IMR-90 (cell line): ENCODE measurements around the gene ZNF726.

Experiments used
- CTCF ChIP-seq: conservative IDR thresholded peaks from 2 replicates; pipeline ENCODE4 v1.5.1; 2012; ENCODE audit warnings: mild to moderate bottlenecking, low read depth, low read length, improper control_type of control experiment
- MXI1 ChIP-seq: IDR thresholded peaks from 2 replicates; pipeline ENCODE4 v1.6.1; 2012; ENCODE audit warnings: low read depth, mild to moderate bottlenecking, low read length, moderate library complexity, borderline replicate concordance
- RFX5 ChIP-seq: IDR thresholded peaks from 2 replicates; pipeline ENCODE4 v1.8.0; 2012; ENCODE audit warnings: low read depth, mild to moderate bottlenecking, low read length, moderate library complexity

DNA sequence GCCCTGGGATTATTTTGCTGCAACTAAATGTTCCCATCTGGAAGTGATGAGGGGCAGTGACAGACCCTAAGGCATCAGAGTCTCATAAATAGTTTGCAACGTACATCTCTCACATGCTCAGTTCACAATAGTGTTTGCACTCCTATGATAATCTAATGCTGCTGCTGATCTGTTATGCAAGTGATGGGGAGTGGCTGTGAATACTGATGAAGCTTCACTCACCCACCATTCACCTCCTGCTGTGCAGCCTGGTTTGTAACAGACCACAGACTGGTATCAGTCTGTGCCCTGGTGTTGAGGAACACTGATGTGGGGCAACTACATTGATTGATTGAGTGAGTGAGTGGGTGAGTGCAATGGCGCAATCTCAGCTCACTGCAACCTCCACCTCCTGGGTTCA lies 54.9 kb downstream of the ZNF726 start:
- TF ChIP-seq CTCF (no peak), RFX5 (no peak), MXI1 (no peak)
